Activated T-cell treated with anti-CD3 and anti-CD28 coated beads, Interleukin-2, amount 50 U/mL, for 4 hours (primary cell): Measurements from ENCODE around the gene TRIML1. TPM values are rescaled to one million over a fixed set of nuclear protein-coding genes. Genes with fewer than 3 reads are reported as not detected.

Experiments used
- ATAC-seq, 2 donors: fragments of 200-7000 bp; cut with Tn5 transposase; one replicate each; pipeline ENCODE4 v1.10.0; 2021
- DNase-seq: peaks from one replicate; pipeline ENCODE4 v3.0.0-alpha.2; 2020
- H3K27me3 Mint-ChIP-seq: one replicate; pipeline ENCODE4 v1.8.0; 2021; ENCODE audit warnings: low read depth, mixed read lengths
- H3K36me3 Mint-ChIP-seq: one replicate; pipeline ENCODE4 v1.8.0; 2022; ENCODE audit warnings: mixed read lengths; ENCODE audit not compliant: insufficient read depth
- H3K4me1 Mint-ChIP-seq: one replicate; pipeline ENCODE4 v1.8.0; 2021; ENCODE audit warnings: low read depth, mixed read lengths
- H3K4me3 Mint-ChIP-seq: one replicate; pipeline ENCODE4 v1.8.0; 2021; ENCODE audit warnings: mild to moderate bottlenecking, moderate library complexity, mixed read lengths
- H3K9me3 Mint-ChIP-seq: one replicate; pipeline ENCODE4 v1.8.0; 2021; ENCODE audit warnings: mixed read lengths
- total RNA-seq, 3 donors: library from RNA; stranded (reverse); gene quantifications; one replicate each; pipeline ENCODE4 v1.2.1, GENCODE V29; 2021

TRIML1 gene
- total RNA-seq, 3 donors from 2014 or later = not detected

DNA sequence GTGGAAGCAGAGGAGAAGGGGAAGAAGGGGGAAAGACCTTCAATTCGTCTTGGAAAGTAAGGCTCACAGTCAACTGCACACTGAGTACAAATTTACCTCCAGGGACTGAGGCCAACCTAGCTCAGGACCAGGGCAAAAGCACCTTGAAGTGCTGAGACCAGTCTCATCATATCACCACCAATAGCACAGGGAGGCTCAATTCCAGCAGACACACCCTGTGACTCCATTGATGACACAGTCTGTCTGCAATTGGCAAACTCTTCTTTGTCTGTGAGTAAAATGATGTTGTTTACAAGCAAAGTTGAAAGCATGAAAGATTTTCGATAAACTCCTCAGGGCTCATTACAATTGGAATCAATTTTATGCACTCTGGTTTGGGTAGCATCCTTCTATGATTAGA, 32.3 kb downstream of the TRIML1 start:
- peaks cover 8% of the 10 kb centered on the region for H3K9me3 Mint-ChIP-seq
- no peak for DNase-seq
- no peaks in the 10 kb centered on the region for H3K27me3 Mint-ChIP-seq
- H3K36me3 Mint-ChIP-seq = no peaks in the 10 kb centered on the region
- H3K4me3 Mint-ChIP-seq = no peak overlapping the region
- H3K4me1 Mint-ChIP-seq = no peaks in the 10 kb centered on the region
- ATAC-seq = no peak

DNA sequence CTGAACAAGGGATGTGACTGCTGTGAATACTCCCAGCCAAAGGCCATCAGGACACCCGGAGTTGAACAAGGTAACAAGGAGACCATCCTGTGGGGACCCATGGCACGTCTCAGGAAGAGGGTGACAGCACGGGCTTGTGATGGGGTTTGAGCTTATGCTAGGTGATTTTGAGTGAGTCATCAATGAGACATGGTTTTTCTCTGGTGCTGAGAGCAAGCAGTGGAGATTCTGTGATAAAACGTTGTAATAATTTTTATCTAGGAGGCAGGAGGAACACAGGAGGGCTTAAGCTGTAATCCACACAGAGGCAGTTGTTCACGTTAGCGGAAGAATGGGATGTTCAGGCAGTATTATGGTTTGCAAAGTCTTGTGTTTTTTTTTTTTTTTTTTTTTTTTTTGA, 36.0 kb downstream of the TRIML1 start:
- Mint-ChIP-seq H3K4me3 (no peak overlapping the region), H3K4me1 (no peaks in the 10 kb centered on the region), H3K9me3 (peaks cover 8% of the 10 kb centered on the region), H3K27me3 (no peaks in the 10 kb centered on the region), H3K36me3 (no peaks in the 10 kb centered on the region)
- no peak for ATAC-seq
- DNase-seq = no peak

DNA sequence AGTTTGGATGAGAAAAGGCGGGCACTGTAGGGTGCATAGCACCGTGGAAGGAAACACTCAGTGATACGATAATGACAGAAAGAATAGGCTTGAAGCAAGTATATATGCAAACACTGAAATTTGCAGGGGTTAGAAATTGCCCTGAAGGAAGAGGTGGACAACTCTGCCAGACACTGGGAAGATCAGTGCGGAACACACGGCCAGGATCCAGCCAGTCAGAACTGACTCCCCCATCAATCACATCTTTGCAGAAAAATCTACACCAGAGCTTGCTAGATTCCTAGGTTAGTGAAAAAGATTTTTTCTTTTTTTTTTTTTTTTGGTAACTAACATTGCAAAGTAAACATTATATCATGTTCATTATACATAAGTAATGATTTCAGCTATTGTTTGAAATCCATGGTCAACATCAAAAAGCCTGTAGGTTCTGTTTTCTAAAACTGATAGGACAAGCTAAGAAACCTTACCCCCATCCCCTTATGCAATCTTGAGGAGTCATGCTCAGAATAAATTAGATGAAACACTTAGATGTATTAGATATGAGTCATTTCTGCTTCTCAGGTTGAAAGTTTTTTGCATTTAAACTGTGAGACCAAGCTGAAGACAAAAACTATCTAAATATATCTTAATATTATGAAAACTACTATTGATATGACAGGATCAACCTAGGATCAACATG, 38.9 kb downstream of the TRIML1 start:
- peaks cover 3% of the 10 kb centered on the region for H3K9me3 Mint-ChIP-seq
- no peaks in the 10 kb centered on the region for H3K27me3 Mint-ChIP-seq
- no peaks in the 10 kb centered on the region for H3K4me1 Mint-ChIP-seq
- H3K4me3 Mint-ChIP-seq = no peak overlapping the region
- no peak for ATAC-seq
- no peaks in the 10 kb centered on the region for H3K36me3 Mint-ChIP-seq
- DNase-seq = no peak

DNA sequence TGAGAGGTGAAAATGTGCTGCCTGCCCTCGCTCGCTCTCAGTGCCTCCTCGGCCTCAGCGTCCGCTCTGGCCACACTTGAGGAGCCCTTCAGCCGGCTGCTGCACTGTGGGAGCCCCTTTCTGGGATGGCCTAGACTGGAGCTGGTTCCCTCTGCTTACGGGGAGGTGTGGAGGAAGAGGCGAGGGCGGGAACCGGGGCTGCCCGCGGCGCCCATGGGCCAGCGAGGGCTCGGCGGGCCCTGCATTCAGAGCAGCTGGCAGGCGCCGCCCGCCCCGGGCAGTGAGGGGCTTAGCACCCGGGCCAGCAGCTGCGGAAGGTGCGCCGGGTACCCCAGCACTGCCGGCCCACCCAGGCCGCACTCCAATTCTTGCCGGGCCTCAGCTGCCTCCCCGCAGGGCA, 39.6 kb downstream of the TRIML1 start:
- Mint-ChIP-seq H3K9me3 (peaks cover 3% of the 10 kb centered on the region), H3K4me3 (no peak overlapping the region), H3K27me3 (no peaks in the 10 kb centered on the region), H3K4me1 (no peaks in the 10 kb centered on the region), H3K36me3 (no peaks in the 10 kb centered on the region)
- no peak for DNase-seq
- no peak for ATAC-seq

DNA sequence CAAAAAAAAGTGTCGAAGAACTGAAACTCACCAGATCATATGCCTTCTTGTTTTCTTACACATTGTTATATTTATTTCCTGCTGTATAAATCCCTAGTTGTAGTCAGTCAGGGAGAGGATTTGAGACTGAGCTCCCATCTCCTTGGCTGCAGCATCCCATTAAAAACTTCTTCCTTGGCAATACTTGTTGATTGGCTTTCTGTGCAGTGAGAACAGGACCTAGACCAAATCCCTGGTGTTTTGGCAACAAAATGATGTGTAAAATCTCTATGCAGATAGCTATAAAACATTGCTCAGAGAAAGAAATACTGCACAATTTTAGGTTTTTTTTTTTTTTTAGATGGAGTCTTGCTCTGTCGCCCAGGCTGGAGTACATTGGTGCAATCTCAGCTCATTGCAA, 47.9 kb downstream of the TRIML1 start:
- DNase-seq (no peak), ATAC-seq (no peak)
- Mint-ChIP-seq H3K36me3 (no peaks in the 10 kb centered on the region), H3K9me3 (no peaks in the 10 kb centered on the region), H3K27me3 (no peaks in the 10 kb centered on the region), H3K4me1 (no peaks in the 10 kb centered on the region), H3K4me3 (no peak overlapping the region)

DNA sequence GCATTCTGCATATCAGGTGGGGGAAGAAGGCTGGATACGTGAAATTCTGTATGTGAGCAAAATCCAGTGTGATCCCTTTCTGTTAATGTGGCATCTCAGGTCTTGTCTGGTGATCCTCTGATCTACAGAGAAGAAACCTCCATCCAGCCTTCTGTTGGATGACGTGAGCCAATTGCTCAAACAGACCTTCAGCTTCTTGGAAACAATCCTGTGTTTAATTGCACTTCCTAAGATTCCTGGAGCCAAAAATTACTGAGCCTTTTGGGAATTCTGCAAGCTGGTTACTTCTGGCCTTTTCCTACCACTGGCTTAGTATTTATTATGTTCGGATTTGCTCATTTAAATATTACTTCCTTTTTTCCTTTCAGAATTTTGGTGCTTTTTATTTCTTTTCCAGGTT, 51.2 kb downstream of the TRIML1 start:
- Mint-ChIP-seq H3K4me3 (no peak overlapping the region), H3K9me3 (no peaks in the 10 kb centered on the region), H3K4me1 (no peaks in the 10 kb centered on the region), H3K36me3 (no peaks in the 10 kb centered on the region), H3K27me3 (no peaks in the 10 kb centered on the region)
- DNase-seq = no peak
- no peak for ATAC-seq

DNA sequence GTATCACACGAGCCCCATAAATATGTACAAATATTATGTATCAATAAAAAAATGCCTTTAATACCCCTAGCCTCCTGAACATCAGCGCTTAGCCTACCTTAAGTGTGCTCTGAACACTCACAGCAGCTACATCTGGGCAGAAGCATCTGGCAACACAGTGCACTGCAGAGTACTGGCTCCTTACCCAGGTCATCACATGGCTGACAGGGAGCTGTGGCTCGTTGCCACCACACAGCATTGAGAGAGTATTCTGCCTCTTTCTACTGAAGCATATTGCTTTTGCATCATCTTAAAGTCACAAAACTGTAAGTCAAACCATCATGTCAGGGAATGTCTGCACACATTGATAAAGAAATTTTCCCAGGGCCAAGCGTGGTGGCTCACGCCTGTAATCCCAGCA, 55.2 kb downstream of the TRIML1 start:
- Mint-ChIP-seq H3K27me3 (no peaks in the 10 kb centered on the region), H3K36me3 (no peaks in the 10 kb centered on the region), H3K9me3 (peaks cover 2% of the 10 kb centered on the region), H3K4me3 (no peak overlapping the region), H3K4me1 (no peaks in the 10 kb centered on the region)
- DNase-seq = no peak
- ATAC-seq = no peak

DNA sequence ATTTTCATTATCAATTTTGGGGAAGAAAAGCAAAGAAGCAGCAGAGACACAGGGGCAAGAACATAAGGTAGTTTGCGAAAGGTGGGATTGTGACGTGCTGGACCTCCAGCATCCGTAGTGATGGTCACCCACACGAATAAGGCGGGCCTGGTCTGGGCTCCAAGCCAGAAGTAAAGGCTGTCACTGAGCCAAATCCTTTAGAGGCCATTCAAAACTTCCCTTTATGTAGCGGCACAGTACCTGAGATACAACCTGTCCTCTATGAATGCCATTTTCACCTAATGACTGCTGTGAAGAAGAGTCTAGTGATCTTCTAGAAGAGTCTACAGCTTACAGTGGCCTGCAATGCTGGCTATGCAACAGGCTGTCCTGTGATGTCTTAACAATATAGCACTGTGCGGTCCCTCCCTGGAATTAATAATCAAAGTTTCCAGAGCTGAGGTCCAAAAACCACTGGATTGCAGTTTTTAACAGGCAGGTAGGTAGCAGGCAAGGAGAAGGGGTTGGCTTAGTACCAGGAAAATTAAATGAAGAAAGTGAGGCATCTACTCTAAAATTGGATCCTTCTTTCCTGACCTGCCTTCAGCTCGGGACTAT, 56.2 kb downstream of the TRIML1 start:
- Mint-ChIP-seq H3K4me1 (no peaks in the 10 kb centered on the region), H3K4me3 (no peak overlapping the region), H3K9me3 (peaks cover 8% of the 10 kb centered on the region), H3K36me3 (no peaks in the 10 kb centered on the region), H3K27me3 (no peaks in the 10 kb centered on the region)
- ATAC-seq = no peak
- DNase-seq = no peak

DNA sequence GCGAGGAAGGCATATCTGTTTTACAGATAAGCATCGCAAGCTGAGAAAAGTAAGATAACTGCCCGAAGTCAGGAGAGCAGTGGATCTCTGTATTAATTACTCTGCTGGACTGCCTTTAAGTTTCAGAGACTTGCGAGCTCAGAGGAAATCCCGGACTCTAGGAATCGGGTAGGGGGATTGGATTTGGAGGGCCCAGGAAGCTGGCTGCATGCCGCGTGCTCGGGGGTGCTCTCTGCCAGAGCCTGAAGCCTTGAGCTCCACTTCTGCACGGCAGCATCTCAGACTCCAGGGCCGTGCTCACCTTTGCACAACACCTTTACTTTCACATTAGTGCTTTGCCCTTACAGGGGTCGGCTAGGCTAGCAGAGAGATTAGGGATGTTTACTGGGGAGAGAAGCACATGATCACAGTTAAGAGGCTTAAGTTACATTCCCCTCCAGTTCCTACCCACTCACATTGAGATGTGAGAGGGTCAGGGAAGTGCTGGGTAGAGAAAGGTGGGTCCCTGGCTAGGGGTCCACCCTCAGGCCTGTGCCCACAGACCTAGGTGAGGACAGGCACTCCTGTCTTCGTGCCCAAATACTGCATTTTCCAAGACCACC, 57.0 kb downstream of the TRIML1 start:
- H3K27me3 Mint-ChIP-seq = no peaks in the 10 kb centered on the region
- ATAC-seq = no peak
- DNase-seq = no peak
- no peak overlapping the region for H3K4me3 Mint-ChIP-seq
- no peaks in the 10 kb centered on the region for H3K4me1 Mint-ChIP-seq
- H3K9me3 Mint-ChIP-seq = peaks cover 8% of the 10 kb centered on the region
- no peaks in the 10 kb centered on the region for H3K36me3 Mint-ChIP-seq

Other genes with a start within 250 kb of the TRIML1 start
- gene ZFP42, start 143.7 kb upstream of the TRIML1 start, total RNA-seq = not detected
- gene TRIML2, start 29.8 kb upstream of the TRIML1 start, total RNA-seq = under 1 TPM in 1 of 3 donors, not detected in 2; 0.38 TPM